Stimulated activated CD4-positive, alpha-beta T cell treated with anti-CD3 and anti-CD28 coated beads, TNF-alpha, amount 100 ng/mL, for 1 hour (primary cell): Measurements from ENCODE around the gene DCDC2C.
"Not testable (repeated sequence)": the region's sequence is repeated elsewhere in the genome, so short reads cannot be mapped to it uniquely, and the experiment has no call there.

Experiments used
- DNase-seq, 3 donors: peaks; one replicate each; pipeline ENCODE4 v3.0.0-alpha.2; 2020; ENCODE audit warnings: low read depth in 3 of 3, low spot score in 1 of 3

The DCDC2C gene, protein sequence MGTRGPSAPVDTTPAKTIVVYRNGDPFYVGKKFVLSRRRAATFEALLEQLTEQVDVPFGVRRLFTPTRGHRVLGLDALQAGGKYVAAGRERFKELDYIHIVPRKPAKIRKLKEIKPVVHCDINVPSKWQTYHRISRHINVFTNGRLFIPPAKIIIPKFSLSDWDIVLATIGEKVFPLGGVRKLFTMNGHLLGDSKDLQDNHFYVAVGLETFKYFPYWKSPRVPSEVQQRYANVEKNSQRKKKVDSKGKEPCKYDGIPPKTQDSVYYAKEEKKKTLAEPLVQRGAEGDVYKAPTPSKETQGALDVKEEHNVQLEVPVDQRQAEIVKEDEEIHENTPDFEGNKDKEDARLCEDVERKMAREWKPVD

DNA sequence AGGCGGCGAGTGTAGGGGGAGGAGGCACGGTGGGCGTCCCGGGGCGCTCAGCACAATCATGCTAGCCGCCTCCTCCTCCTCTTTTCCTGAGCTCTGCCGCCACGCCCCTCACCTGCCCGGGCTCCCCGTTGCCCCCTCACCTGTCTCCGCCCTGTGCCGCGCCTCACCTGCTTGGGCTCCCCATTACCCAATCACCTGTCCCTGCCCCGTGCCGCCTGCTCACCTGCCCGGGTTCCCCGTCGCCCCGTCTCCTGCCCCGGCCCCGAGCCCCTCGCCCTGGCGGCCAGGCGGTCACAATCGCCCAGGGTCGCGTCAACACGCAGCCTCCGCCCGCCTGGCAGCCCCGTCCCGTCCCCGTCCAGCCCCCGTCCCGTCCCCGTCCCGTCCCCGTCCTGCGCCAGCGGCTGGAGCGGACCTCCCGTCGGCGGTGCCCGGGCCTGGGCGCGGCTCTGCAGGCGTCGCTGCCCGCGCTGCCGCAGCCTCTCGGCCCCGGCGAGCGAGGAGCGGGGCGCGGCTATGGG, at the start of gene DCDC2C:
DCDC2C (plus strand) TSS at position 340 of the 521 bp plus-strand sequence; CDS start at position 517, 177 bp downstream.
- no peak for DNase-seq

GRCh38 chr2:3654011-3654410, 49.4 kb upstream of the DCDC2C start:
- DNase-seq, result no peak

DNA sequence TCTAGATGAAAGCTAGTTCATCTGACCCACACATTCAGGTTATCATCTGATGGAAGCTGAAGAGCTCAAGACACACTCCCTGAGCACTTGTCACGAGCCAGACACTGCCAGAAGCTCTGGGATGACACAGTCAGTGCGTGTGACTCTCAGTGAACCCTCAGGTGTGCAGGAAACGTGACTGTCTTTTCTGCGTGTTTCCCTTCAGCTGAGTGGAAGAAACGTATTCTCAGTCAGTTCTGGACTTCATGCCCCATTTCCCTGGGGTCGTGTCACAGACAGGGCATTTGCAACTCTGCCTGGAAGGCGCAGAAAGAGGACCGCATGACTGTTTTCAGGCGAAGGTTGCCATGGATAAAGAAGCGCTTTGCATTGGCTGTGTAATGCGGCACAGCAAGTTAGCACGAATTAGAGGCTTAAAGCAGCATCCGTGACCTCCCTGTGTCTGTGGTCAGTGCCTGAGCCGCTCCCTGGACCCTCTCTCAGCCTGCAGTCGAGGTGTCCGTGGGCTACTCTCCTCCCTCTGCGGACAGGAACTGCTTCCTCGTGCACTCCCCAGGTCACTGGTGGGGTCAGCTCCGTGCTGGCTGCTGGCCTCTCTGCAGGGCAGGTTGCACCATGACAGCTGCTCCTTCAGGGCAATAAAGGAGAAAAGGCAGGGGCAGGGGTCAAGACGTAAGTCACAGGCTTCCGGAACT, 48.7 kb upstream of the DCDC2C start:
- no peak for DNase-seq

DNA sequence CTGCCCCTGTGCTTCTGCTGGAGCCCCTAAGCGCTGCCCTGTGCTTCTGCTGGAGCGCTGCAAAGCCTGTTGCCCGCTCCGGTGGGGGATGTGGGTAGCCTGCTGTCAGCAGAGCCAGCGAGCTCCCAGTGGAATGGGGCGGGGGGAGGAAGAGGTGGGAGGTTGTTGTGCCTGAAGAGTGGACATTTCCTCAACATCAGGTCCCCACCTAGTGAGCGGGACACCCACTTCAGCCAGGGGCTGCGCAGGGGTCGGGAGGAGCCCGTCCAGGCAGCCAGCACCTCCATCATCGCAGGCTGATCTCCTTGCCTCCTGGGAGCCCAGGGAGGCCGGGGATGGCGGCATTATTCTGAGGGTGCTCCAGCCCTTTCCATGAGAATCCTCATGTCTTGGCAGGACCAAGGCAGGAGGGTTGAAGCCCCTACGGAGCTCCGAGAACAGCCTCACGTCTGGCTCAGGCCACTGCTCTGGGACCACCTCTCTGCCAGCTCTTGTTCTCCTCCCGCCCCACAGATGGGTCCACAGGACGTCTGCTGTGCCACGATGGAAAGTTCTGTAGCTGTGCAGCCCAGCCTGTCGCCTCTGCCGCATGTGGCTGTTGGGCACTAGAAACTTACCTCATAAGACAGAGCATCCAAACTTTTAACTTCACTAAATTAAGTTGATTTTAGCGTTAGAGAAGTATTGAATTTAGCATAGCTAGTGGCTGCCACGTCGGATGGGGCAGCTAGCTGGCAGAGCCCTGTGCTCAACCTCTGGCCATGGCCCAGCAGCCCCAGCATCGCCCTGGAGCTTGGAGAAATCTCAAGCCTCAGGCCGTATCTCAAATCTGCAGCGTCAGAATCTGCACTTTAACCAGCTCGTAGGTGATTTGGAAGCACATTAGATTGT, 47.3 kb upstream of the DCDC2C start:
- no peak for DNase-seq

- no peak for DNase-seq
These were observed 46.3 kb upstream of the DCDC2C start for GRCh38 chr2:3656762-3657721.

DNA sequence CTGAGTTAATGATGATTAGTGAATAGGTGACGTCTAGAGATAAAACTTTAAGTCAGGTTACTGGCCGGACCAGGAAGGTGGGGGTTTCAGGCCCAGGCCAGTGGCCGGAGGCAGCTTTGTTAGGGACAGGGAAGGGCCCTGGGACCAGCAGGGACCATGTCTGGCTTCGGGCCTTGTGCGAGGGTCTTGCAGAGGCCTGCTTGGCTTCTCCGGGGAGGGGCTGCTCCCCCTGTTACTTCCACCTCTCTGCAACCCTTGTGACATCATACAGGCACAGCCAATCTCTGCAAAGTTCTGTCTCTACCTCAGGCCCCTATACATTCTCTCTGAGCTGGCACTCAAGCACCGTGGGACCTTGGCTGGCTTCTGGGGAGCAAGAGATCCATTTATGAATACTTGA, 45.5 kb upstream of the DCDC2C start, which contains the start of gene ALLC:
ALLC (plus strand) TSS at position 320 of the 400 bp plus-strand sequence. CDS start 12,958 bp downstream, outside the sequence.
- no peak for DNase-seq

GRCh38 chr2:3659447-3660432, 43.6 kb upstream of the DCDC2C start:
- no peak for DNase-seq

DNA sequence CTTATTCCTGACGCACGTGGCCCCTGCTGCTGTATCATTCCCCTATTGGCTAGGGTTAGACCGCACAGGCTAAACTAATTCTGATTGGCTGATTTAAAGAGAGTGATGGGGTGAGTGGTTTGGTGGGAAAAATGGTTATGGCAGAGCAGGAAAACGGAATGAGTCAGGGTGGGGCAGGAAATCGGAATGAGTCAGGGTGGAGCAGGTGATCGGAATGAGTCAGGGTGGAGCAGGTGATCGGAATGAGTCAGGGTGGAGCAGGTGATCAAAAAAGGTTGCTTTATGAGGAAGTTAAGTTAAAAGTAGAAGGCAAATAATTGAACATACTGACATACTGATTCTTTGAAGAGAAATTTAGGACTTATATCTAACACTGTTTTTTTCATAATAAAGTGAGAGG, 42.7 kb upstream of the DCDC2C start:
- not testable (repeated sequence) for DNase-seq

- no peak for DNase-seq
These were observed 42.2 kb upstream of the DCDC2C start for GRCh38 chr2:3661149-3661660.

- DNase-seq, result no peak
These were observed 41.1 kb upstream of the DCDC2C start for GRCh38 chr2:3662239-3662638.

GRCh38 chr2:3664118-3664517, 39.3 kb upstream of the DCDC2C start:
- no peak for DNase-seq

GRCh38 chr2:3664925-3665324, 38.5 kb upstream of the DCDC2C start:
- no peak for DNase-seq

GRCh38 chr2:3665886-3666612, 37.3 kb upstream of the DCDC2C start:
- no peak for DNase-seq

DNA sequence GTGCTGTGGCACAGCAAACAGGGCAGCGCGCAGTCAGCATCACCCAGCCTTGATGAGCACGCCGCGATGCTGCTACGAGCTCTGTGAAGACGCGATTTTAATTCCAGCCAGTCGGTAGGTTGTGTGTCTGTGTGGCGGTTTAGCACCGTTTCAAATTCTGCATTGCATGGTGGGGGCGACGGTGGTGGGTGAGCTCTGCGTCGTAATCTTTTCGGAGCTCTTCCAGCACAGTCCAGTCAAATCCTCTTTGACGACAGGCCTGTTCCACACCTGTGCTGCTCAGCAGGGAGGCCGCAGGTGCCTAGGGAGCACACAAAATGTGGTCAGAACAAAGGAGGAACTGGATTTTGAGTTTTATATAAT, 36.8 kb upstream of the DCDC2C start:
- no peak for DNase-seq

GRCh38 chr2:3667151-3667631, 36.2 kb upstream of the DCDC2C start:
- DNase-seq, result no peak

- DNase-seq, result no peak
These were observed 33.7 kb upstream of the DCDC2C start for GRCh38 chr2:3669656-3670055.

DNA sequence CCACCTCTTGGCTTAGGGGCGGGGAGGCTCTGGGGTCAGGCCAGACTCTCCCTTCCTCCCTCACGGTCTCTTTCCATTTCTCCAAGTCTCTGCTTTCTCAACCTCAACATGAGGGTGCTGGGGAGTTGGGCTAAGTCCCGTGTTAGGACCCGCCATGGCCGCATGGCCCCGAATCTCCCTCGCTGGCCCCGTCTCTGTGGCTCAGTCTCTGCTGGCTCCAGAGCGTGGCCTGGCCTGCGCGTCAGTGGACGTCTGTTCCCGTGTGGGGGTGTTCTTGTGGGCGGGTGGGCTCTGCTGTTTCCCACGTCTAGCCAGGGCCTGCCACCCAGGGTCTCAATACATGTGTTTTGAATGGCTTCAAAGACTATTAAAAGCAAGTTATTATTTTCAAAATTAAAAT, 33.0 kb upstream of the DCDC2C start:
- no peak for DNase-seq

GRCh38 chr2:3670941-3671340, 32.4 kb upstream of the DCDC2C start:
- no peak for DNase-seq
